Neural crest cell (in vitro differentiated cells): ENCODE results near the gene INO80E. TPM values are rescaled to one million over a fixed set of nuclear protein-coding genes. Genes with fewer than 3 reads are reported as not detected.

Experiments used
- DNase-seq: peaks from one replicate; pipeline ENCODE4 v3.0.0; 2021; ENCODE audit warnings: low read depth, mixed read lengths, low spot score
- H3K27ac Mint-ChIP-seq: one replicate; pipeline ENCODE4 v1.8.0; 2021; ENCODE audit warnings: mild to moderate bottlenecking, mixed read lengths; ENCODE audit not compliant: unreplicated experiment
- H3K27me3 Mint-ChIP-seq: 2 replicates; pipeline ENCODE4 v1.8.0; 2021; ENCODE audit warnings: low read depth, mild to moderate bottlenecking, mixed read lengths
- H3K36me3 Mint-ChIP-seq: 2 replicates; pipeline ENCODE4 v1.8.0; 2021; ENCODE audit warnings: low read depth, mild to moderate bottlenecking, mixed read lengths
- H3K4me1 Mint-ChIP-seq: 2 replicates; pipeline ENCODE4 v1.8.0; 2021; ENCODE audit warnings: mixed read lengths
- H3K4me3 Mint-ChIP-seq: one replicate; pipeline ENCODE4 v1.8.0; 2021; ENCODE audit warnings: mild to moderate bottlenecking, mixed read lengths
- H3K9me3 Mint-ChIP-seq: 2 replicates; pipeline ENCODE4 v1.8.0; 2021; ENCODE audit warnings: mixed read lengths
- total RNA-seq: library from RNA; stranded (reverse); gene quantifications from 2 replicates; pipeline ENCODE4 v1.2.1, GENCODE V29; 2021
- TF ChIP-seq, protein P1 (sequence below): fragments of 200-600 bp; sonication (generic); conservative IDR thresholded peaks from 2 replicates; pipeline ENCODE4 v1.5.0; 2021; ENCODE audit warnings: antibody characterized with exemption, mild to moderate bottlenecking

INO80E gene
- total RNA-seq, 1 donor from 2014 or later = 88.6 TPM

GRCh38 chr16:29984137-29984763 lies 11.8 kb upstream of the INO80E start:
- Mint-ChIP-seq H3K4me3 (no peak overlapping the region), H3K27me3 (no peaks in the 10 kb centered on the region), H3K36me3 (peaks cover 13% of the 10 kb centered on the region), H3K9me3 (no peaks in the 10 kb centered on the region), H3K27ac (no peak overlapping the region), H3K4me1 (peaks cover 13% of the 10 kb centered on the region)
- no peak for DNase-seq
- TF ChIP-seq, protein P1, sequence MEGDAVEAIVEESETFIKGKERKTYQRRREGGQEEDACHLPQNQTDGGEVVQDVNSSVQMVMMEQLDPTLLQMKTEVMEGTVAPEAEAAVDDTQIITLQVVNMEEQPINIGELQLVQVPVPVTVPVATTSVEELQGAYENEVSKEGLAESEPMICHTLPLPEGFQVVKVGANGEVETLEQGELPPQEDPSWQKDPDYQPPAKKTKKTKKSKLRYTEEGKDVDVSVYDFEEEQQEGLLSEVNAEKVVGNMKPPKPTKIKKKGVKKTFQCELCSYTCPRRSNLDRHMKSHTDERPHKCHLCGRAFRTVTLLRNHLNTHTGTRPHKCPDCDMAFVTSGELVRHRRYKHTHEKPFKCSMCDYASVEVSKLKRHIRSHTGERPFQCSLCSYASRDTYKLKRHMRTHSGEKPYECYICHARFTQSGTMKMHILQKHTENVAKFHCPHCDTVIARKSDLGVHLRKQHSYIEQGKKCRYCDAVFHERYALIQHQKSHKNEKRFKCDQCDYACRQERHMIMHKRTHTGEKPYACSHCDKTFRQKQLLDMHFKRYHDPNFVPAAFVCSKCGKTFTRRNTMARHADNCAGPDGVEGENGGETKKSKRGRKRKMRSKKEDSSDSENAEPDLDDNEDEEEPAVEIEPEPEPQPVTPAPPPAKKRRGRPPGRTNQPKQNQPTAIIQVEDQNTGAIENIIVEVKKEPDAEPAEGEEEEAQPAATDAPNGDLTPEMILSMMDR = no peak

- TF ChIP-seq, protein P1 = no peak
- peaks cover 13% of the 10 kb centered on the region for H3K36me3 Mint-ChIP-seq
- H3K9me3 Mint-ChIP-seq = no peaks in the 10 kb centered on the region
- peaks cover 13% of the 10 kb centered on the region for H3K4me1 Mint-ChIP-seq
- H3K27ac Mint-ChIP-seq = no peak overlapping the region
- no peak for DNase-seq
- H3K27me3 Mint-ChIP-seq = no peaks in the 10 kb centered on the region
- no peak overlapping the region for H3K4me3 Mint-ChIP-seq
These were observed 11.3 kb upstream of the INO80E start for GRCh38 chr16:29984764-29985147.

DNA sequence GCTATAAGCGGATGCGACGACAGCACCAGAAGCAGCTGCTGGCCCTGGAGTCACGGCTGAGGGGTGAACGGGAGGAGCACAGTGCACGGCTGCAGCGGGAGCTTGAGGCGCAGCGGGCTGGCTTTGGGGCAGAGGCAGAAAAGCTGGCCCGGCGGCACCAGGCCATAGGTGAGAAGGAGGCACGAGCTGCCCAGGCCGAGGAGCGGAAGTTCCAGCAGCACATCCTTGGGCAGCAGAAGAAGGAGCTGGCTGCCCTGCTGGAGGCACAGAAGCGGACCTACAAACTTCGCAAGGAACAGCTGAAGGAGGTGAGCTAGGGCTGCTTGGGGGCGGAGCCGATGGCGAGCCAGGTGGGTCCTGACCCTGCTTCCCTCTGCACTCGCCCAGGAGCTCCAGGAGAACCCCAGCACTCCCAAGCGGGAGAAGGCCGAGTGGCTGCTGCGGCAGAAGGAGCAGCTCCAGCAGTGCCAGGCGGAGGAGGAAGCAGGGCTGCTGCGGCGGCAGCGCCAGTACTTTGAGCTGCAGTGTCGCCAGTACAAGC lies 10.7 kb upstream of the INO80E start:
- H3K27me3 Mint-ChIP-seq = no peaks in the 10 kb centered on the region
- no peaks in the 10 kb centered on the region for H3K9me3 Mint-ChIP-seq
- peaks cover 13% of the 10 kb centered on the region for H3K36me3 Mint-ChIP-seq
- peaks cover 13% of the 10 kb centered on the region for H3K4me1 Mint-ChIP-seq
- H3K27ac Mint-ChIP-seq = peak overlapping the region; percentile 27
- TF ChIP-seq, protein P1 = no peak
- H3K4me3 Mint-ChIP-seq = no peak overlapping the region
- DNase-seq = no peak

DNA sequence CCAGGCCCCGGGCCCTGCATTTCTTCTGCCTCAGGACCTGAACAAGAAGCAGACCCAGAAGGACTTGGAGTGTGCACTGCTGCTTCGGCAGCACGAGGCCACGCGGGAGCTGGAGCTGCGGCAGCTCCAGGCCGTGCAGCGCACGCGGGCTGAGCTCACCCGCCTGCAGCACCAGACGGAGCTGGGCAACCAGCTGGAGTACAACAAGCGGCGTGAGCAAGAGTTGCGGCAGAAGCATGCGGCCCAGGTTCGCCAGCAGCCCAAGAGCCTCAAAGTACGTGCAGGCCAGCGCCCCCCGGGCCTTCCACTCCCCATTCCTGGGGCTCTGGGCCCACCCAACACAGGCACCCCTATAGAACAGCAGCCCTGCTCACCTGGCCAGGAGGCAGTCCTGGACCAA lies 9.8 kb upstream of the INO80E start:
- peaks cover 12% of the 10 kb centered on the region for H3K36me3 Mint-ChIP-seq
- H3K9me3 Mint-ChIP-seq = no peaks in the 10 kb centered on the region
- TF ChIP-seq, protein P1 = no peak
- no peak for DNase-seq
- no peak overlapping the region for H3K27ac Mint-ChIP-seq
- H3K27me3 Mint-ChIP-seq = no peaks in the 10 kb centered on the region
- no peak overlapping the region for H3K4me3 Mint-ChIP-seq
- peaks cover 13% of the 10 kb centered on the region for H3K4me1 Mint-ChIP-seq

DNA sequence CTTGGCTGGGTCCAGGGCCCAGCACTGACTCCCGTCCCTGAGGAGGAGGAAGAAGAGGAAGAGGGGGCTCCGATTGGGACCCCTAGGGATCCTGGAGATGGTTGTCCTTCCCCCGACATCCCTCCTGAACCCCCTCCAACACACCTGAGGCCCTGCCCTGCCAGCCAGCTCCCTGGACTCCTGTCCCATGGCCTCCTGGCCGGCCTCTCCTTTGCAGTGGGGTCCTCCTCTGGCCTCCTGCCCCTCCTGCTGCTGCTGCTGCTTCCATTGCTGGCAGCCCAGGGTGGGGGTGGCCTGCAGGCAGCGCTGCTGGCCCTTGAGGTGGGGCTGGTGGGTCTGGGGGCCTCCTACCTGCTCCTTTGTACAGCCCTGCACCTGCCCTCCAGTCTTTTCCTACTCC lies 9.1 kb upstream of the INO80E start:
- DNase-seq = no peak
- Mint-ChIP-seq H3K4me1 (peaks cover 13% of the 10 kb centered on the region), H3K27me3 (no peaks in the 10 kb centered on the region), H3K27ac (peak overlapping the region; percentile 93), H3K4me3 (no peak overlapping the region), H3K9me3 (no peaks in the 10 kb centered on the region), H3K36me3 (peaks cover 10% of the 10 kb centered on the region)
- TF ChIP-seq, protein P1 = no peak
